HG03064 (cell line): ENCODE measurements around the gene TRIP4.
A peak's percentile ranks its signal among the peaks of the same experiment; 100 is the strongest.
"Not testable (repeated sequence)": the region's sequence is repeated elsewhere in the genome, so short reads cannot be mapped to it uniquely, and the experiment has no call there.

ENCODE experiments used
- ATAC-seq: cut with Tn5 transposase; IDR thresholded peaks from one replicate; pipeline ENCODE4 v1.9.1; 2021; ENCODE audit warnings: low read depth; ENCODE audit not compliant: unreplicated experiment

TRIP4 gene

GRCh38 chr15:64380130-64380870 is 7.3 kb upstream of the TRIP4 start:
- not testable (repeated sequence) for ATAC-seq

- peak; percentile 90 for ATAC-seq
These were observed 6.5 kb upstream of the TRIP4 start, which contains the start of gene PCLAF for GRCh38 chr15:64381000-64381751. Gene PCLAF (minus strand): TSS chr15:64381441. CDS start chr15:64381371, 70 bp downstream.

GRCh38 chr15:64383760-64384159 is 3.9 kb upstream of the TRIP4 start:
- ATAC-seq: no peak

GRCh38 chr15:64386291-64386690 is 1.3 kb upstream of the TRIP4 start:
- no peak for ATAC-seq

GRCh38 chr15:64389036-64389435 is 1.4 kb downstream of the TRIP4 start:
- no peak for ATAC-seq

GRCh38 chr15:64392471-64392870 is 4.8 kb downstream of the TRIP4 start:
- not testable (repeated sequence) for ATAC-seq

- no peak for ATAC-seq
These were observed 9.2 kb downstream of the TRIP4 start for GRCh38 chr15:64396789-64397188.

GRCh38 chr15:64398575-64398974 is 10.9 kb downstream of the TRIP4 start:
- no peak for ATAC-seq

- ATAC-seq: no peak
These were observed 12.9 kb downstream of the TRIP4 start for GRCh38 chr15:64400583-64400982.

GRCh38 chr15:64412216-64412615 is 24.6 kb downstream of the TRIP4 start:
- ATAC-seq: no peak

- no peak for ATAC-seq
These were observed 35.1 kb downstream of the TRIP4 start for GRCh38 chr15:64422697-64423096.

- no peak for ATAC-seq
These were observed 36.3 kb downstream of the TRIP4 start for GRCh38 chr15:64423970-64424369.

- no peak for ATAC-seq
These were observed 37.6 kb downstream of the TRIP4 start for GRCh38 chr15:64425221-64425620.

- no peak for ATAC-seq
These were observed 39.3 kb downstream of the TRIP4 start for GRCh38 chr15:64426845-64427465.

GRCh38 chr15:64429448-64429847 is 41.8 kb downstream of the TRIP4 start:
- ATAC-seq: no peak

GRCh38 chr15:64430000-64430735 is 42.5 kb downstream of the TRIP4 start:
- ATAC-seq: no peak

- no peak for ATAC-seq
These were observed 50.3 kb downstream of the TRIP4 start for GRCh38 chr15:64437982-64438381.

GRCh38 chr15:64438653-64439447 is 51.2 kb downstream of the TRIP4 start:
- ATAC-seq: no peak

GRCh38 chr15:64441852-64442251 is 54.2 kb downstream of the TRIP4 start:
- ATAC-seq: no peak

- no peak for ATAC-seq
These were observed 55.4 kb downstream of the TRIP4 start for GRCh38 chr15:64443016-64443415.
